ENCODE data around the gene EIF3A. TPM values are rescaled to one million over a fixed set of nuclear protein-coding genes. Genes with fewer than 3 reads are reported as not detected.
A peak's percentile ranks its signal among the peaks of the same experiment; 100 is the strongest.

EIF3A gene
- total and polyA plus RNA-seq, 9 of the 15 experiments (the other 6 are each of a cell fraction or from before 2014, with no cell fraction given) = 19.6 to 163 (median 102) TPM

- TF ChIP-seq, protein P1, sequence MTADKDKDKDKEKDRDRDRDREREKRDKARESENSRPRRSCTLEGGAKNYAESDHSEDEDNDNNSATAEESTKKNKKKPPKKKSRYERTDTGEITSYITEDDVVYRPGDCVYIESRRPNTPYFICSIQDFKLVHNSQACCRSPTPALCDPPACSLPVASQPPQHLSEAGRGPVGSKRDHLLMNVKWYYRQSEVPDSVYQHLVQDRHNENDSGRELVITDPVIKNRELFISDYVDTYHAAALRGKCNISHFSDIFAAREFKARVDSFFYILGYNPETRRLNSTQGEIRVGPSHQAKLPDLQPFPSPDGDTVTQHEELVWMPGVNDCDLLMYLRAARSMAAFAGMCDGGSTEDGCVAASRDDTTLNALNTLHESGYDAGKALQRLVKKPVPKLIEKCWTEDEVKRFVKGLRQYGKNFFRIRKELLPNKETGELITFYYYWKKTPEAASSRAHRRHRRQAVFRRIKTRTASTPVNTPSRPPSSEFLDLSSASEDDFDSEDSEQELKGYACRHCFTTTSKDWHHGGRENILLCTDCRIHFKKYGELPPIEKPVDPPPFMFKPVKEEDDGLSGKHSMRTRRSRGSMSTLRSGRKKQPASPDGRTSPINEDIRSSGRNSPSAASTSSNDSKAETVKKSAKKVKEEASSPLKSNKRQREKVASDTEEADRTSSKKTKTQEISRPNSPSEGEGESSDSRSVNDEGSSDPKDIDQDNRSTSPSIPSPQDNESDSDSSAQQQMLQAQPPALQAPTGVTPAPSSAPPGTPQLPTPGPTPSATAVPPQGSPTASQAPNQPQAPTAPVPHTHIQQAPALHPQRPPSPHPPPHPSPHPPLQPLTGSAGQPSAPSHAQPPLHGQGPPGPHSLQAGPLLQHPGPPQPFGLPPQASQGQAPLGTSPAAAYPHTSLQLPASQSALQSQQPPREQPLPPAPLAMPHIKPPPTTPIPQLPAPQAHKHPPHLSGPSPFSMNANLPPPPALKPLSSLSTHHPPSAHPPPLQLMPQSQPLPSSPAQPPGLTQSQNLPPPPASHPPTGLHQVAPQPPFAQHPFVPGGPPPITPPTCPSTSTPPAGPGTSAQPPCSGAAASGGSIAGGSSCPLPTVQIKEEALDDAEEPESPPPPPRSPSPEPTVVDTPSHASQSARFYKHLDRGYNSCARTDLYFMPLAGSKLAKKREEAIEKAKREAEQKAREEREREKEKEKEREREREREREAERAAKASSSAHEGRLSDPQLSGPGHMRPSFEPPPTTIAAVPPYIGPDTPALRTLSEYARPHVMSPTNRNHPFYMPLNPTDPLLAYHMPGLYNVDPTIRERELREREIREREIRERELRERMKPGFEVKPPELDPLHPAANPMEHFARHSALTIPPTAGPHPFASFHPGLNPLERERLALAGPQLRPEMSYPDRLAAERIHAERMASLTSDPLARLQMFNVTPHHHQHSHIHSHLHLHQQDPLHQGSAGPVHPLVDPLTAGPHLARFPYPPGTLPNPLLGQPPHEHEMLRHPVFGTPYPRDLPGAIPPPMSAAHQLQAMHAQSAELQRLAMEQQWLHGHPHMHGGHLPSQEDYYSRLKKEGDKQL (CRISPR knock-in tag; IDR thresholded peaks at IDR 0.05; ENCODE audit: borderline replicate concordance) = no peak
- TF ChIP-seq HDAC1 (IDR thresholded peaks at IDR 0.05) = no peak
- TF ChIP-seq, protein P2, sequence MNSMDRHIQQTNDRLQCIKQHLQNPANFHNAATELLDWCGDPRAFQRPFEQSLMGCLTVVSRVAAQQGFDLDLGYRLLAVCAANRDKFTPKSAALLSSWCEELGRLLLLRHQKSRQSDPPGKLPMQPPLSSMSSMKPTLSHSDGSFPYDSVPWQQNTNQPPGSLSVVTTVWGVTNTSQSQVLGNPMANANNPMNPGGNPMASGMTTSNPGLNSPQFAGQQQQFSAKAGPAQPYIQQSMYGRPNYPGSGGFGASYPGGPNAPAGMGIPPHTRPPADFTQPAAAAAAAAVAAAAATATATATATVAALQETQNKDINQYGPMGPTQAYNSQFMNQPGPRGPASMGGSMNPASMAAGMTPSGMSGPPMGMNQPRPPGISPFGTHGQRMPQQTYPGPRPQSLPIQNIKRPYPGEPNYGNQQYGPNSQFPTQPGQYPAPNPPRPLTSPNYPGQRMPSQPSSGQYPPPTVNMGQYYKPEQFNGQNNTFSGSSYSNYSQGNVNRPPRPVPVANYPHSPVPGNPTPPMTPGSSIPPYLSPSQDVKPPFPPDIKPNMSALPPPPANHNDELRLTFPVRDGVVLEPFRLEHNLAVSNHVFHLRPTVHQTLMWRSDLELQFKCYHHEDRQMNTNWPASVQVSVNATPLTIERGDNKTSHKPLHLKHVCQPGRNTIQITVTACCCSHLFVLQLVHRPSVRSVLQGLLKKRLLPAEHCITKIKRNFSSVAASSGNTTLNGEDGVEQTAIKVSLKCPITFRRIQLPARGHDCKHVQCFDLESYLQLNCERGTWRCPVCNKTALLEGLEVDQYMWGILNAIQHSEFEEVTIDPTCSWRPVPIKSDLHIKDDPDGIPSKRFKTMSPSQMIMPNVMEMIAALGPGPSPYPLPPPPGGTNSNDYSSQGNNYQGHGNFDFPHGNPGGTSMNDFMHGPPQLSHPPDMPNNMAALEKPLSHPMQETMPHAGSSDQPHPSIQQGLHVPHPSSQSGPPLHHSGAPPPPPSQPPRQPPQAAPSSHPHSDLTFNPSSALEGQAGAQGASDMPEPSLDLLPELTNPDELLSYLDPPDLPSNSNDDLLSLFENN (IDR thresholded peaks at IDR 0.05; ENCODE audit: low read depth in 2 of 2, low read length in 2 of 2) = no peak
- TF ChIP-seq, protein P3, sequence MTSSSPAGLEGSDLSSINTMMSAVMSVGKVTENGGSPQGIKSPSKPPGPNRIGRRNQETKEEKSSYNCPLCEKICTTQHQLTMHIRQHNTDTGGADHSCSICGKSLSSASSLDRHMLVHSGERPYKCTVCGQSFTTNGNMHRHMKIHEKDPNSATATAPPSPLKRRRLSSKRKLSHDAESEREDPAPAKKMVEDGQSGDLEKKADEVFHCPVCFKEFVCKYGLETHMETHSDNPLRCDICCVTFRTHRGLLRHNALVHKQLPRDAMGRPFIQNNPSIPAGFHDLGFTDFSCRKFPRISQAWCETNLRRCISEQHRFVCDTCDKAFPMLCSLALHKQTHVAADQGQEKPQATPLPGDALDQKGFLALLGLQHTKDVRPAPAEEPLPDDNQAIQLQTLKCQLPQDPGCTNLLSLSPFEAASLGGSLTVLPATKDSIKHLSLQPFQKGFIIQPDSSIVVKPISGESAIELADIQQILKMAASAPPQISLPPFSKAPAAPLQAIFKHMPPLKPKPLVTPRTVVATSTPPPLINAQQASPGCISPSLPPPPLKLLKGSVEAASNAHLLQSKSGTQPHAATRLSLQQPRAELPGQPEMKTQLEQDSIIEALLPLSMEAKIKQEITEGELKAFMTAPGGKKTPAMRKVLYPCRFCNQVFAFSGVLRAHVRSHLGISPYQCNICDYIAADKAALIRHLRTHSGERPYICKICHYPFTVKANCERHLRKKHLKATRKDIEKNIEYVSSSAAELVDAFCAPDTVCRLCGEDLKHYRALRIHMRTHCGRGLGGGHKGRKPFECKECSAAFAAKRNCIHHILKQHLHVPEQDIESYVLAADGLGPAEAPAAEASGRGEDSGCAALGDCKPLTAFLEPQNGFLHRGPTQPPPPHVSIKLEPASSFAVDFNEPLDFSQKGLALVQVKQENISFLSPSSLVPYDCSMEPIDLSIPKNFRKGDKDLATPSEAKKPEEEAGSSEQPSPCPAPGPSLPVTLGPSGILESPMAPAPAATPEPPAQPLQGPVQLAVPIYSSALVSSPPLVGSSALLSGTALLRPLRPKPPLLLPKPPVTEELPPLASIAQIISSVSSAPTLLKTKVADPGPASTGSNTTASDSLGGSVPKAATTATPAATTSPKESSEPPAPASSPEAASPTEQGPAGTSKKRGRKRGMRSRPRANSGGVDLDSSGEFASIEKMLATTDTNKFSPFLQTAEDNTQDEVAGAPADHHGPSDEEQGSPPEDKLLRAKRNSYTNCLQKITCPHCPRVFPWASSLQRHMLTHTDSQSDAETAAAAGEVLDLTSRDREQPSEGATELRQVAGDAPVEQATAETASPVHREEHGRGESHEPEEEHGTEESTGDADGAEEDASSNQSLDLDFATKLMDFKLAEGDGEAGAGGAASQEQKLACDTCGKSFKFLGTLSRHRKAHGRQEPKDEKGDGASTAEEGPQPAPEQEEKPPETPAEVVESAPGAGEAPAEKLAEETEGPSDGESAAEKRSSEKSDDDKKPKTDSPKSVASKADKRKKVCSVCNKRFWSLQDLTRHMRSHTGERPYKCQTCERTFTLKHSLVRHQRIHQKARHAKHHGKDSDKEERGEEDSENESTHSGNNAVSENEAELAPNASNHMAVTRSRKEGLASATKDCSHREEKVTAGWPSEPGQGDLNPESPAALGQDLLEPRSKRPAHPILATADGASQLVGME (CRISPR knock-in tag; IDR thresholded peaks at IDR 0.05) = no peak
- TF ChIP-seq DACH1 (IDR thresholded peaks at IDR 0.05; ENCODE audit: partially characterized antibody) = no peak
- 0 out of 2 replicates have a peak, but pooled peaks have one; percentile 38 for TF ChIP-seq SUPT5H (IDR thresholded peaks at IDR 0.05)
- TF ChIP-seq, protein P4, sequence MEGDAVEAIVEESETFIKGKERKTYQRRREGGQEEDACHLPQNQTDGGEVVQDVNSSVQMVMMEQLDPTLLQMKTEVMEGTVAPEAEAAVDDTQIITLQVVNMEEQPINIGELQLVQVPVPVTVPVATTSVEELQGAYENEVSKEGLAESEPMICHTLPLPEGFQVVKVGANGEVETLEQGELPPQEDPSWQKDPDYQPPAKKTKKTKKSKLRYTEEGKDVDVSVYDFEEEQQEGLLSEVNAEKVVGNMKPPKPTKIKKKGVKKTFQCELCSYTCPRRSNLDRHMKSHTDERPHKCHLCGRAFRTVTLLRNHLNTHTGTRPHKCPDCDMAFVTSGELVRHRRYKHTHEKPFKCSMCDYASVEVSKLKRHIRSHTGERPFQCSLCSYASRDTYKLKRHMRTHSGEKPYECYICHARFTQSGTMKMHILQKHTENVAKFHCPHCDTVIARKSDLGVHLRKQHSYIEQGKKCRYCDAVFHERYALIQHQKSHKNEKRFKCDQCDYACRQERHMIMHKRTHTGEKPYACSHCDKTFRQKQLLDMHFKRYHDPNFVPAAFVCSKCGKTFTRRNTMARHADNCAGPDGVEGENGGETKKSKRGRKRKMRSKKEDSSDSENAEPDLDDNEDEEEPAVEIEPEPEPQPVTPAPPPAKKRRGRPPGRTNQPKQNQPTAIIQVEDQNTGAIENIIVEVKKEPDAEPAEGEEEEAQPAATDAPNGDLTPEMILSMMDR (IDR thresholded peaks at IDR 0.05 in 2 of 3, conservative IDR thresholded peaks at IDR 0.05 in 1 of 3; ENCODE audit: insufficient read depth in 2 of 3, low read depth in 1 of 3, low read length in 3 of 3) = peak in 1 of 3 experiments; percentile 28; a peak in 2 of 6 replicates
- TF ChIP-seq ZSCAN32 (CRISPR knock-in tag; IDR thresholded peaks at IDR 0.05) = no peak
These were observed 50.0 kb downstream of the EIF3A start (continued) for GRCh38 chr10:119030421-119031250.

All from K562 (cell line).